Natural killer cell (primary cell): Measurements from ENCODE around the gene ARHGAP20. TPM values are rescaled to one million over a fixed set of nuclear protein-coding genes. Genes with fewer than 3 reads are reported as not detected.

ENCODE experiments used
- ATAC-seq, 3 donors: fragments of 150-1000 bp in 2 of 3; fragments of 200-7000 bp in 1 of 3; cut with Tn5 transposase; 1 replicate in 1 of 3; 2 replicates in 2 of 3; pipeline ENCODE4 v1.10.0; 2021; ENCODE audit warnings: mild to moderate bottlenecking in 2 of 3, moderate library complexity in 2 of 3
- DNase-seq, 2 donors: peaks; one replicate each; pipeline versions ENCODE4 v3.0.0 to v3.0.0-alpha.2; 2013 to 2021; ENCODE audit warnings: mixed read lengths in 1 of 2
- H3K27ac ChIP-seq: one replicate; pipeline ENCODE4 v1.5.1; 2013; ENCODE audit warnings: mild to moderate bottlenecking, low read length
- H3K27me3 ChIP-seq: one replicate; pipeline ENCODE4 v1.6.1; 2013; ENCODE audit warnings: low read length; ENCODE audit not compliant: control insufficient read depth, insufficient read depth
- H3K36me3 ChIP-seq: one replicate; pipeline ENCODE4 v1.6.1; 2013; ENCODE audit warnings: low read length; ENCODE audit not compliant: control insufficient read depth, insufficient read depth
- H3K4me1 ChIP-seq: one replicate; pipeline ENCODE4 v1.6.1; 2013; ENCODE audit warnings: low read length; ENCODE audit not compliant: control insufficient read depth, insufficient read depth
- H3K4me3 ChIP-seq: one replicate; pipeline ENCODE4 v1.5.1; 2013; ENCODE audit warnings: low read length
- H3K9me3 ChIP-seq: one replicate; pipeline ENCODE4 v1.6.1; 2013; ENCODE audit warnings: low read length; ENCODE audit not compliant: control insufficient read depth, insufficient read depth
- H3K27ac Mint-ChIP-seq, 2 donors: one replicate each; pipeline ENCODE4 v1.8.0; 2022; ENCODE audit warnings: mild to moderate bottlenecking in 2 of 2, mixed read lengths in 2 of 2, moderate library complexity in 1 of 2
- H3K27me3 Mint-ChIP-seq, 2 donors: one replicate each; pipeline ENCODE4 v1.8.0; 2022; ENCODE audit warnings: low read depth in 2 of 2, mixed read lengths in 2 of 2
- H3K36me3 Mint-ChIP-seq: one replicate; pipeline ENCODE4 v1.8.0; 2022; ENCODE audit warnings: mixed read lengths
- H3K4me1 Mint-ChIP-seq, 2 donors: one replicate each; pipeline ENCODE4 v1.8.0; 2022; ENCODE audit warnings: mixed read lengths in 2 of 2
- H3K4me3 Mint-ChIP-seq: one replicate; pipeline ENCODE4 v1.8.0; 2022; ENCODE audit warnings: mild to moderate bottlenecking, moderate library complexity, mixed read lengths
- H3K9me3 Mint-ChIP-seq, 2 donors: one replicate each; pipeline ENCODE4 v1.8.0; 2022; ENCODE audit warnings: mixed read lengths in 2 of 2
- CTCF ChIP-seq: fragments of 200-600 bp; IDR thresholded peaks from one replicate; pipeline ENCODE4 v1.8.0; 2022; ENCODE audit warnings: antibody characterized with exemption
- WGBS: methylation state at CpG from one replicate; pipeline ENCODE4 v1.1.7; 2013; ENCODE audit warnings: missing lambda C conversion rate; ENCODE audit not compliant: insufficient coverage; 5-methylcytosine and 5-hydroxymethylcytosine counted together
- intact Hi-C: fragments of 100-400 bp; cut with micrococcal nuclease; formaldehyde crosslinking; loops from one replicate; pipeline ENCODE4 v1.14.2; 2022
- total RNA-seq, 4 donors: library from RNA; stranded (reverse); fragments of 120-200 nt in 1 of 4; gene quantifications; one replicate each; pipeline versions ENCODE4 v1.2.3 to v1.2.4, GENCODE V29; 2013 to 2022

Gene ARHGAP20
- total RNA-seq, 3 donors from 2014 or later (not counting 1 experiment from before 2014, with no cell fraction given), result not detected

- H3K27me3 Mint-ChIP-seq, result no peaks in the 10 kb centered on the region
- H3K4me1 ChIP-seq, result no peaks in the 10 kb centered on the region
- WGBS, result 97% methylated on average over 2 of the region's 4 CpGs
- no peaks in the 10 kb centered on the region for H3K27me3 ChIP-seq
- no peaks in the 10 kb centered on the region for H3K36me3 ChIP-seq
- no peaks in the 10 kb centered on the region for H3K36me3 Mint-ChIP-seq
- no peak overlapping the region for H3K27ac ChIP-seq
- DNase-seq (no peak), ATAC-seq (no peak)
- no peak for TF ChIP-seq CTCF
- intact Hi-C loops, result no loop called here
- H3K4me3 ChIP-seq, result no peak overlapping the region
- no peak overlapping the region for H3K4me3 Mint-ChIP-seq
- H3K9me3 ChIP-seq, result no peaks in the 10 kb centered on the region
- H3K9me3 Mint-ChIP-seq, result no peaks in the 10 kb centered on the region
- no peak overlapping the region for H3K27ac Mint-ChIP-seq
- no peaks in the 10 kb centered on the region for H3K4me1 Mint-ChIP-seq
Measured at GRCh38 chr11:110689306-110689705, 22.9 kb downstream of the ARHGAP20 start.

- intact Hi-C loops, result no loop called here
- no peak overlapping the region for H3K4me3 ChIP-seq
- DNase-seq (no peak), ATAC-seq (no peak)
- H3K27ac ChIP-seq, result no peak overlapping the region
- H3K27me3 ChIP-seq, result no peaks in the 10 kb centered on the region
- Mint-ChIP-seq H3K9me3 (peaks cover 0 to 2% of the 10 kb centered on the region in 2 donors), H3K27me3 (no peaks in the 10 kb centered on the region), H3K4me1 (no peaks in the 10 kb centered on the region), H3K27ac (no peak overlapping the region), H3K4me3 (no peak overlapping the region), H3K36me3 (no peaks in the 10 kb centered on the region)
- no peaks in the 10 kb centered on the region for H3K4me1 ChIP-seq
- H3K36me3 ChIP-seq, result no peaks in the 10 kb centered on the region
- no peak for TF ChIP-seq CTCF
- H3K9me3 ChIP-seq, result no peaks in the 10 kb centered on the region
- 100% methylated on average over 1 of the region's 2 CpGs for WGBS
Measured at GRCh38 chr11:110679323-110679975, 32.8 kb downstream of the ARHGAP20 start.

- ATAC-seq (no peak), DNase-seq (no peak)
- H3K4me3 Mint-ChIP-seq, result no peak overlapping the region
- H3K9me3 Mint-ChIP-seq, result peaks cover 3 to 5% of the 10 kb centered on the region in 2 donors
- WGBS, result 83% methylated on average over 2 of the region's 2 CpGs
- H3K4me1 Mint-ChIP-seq, result no peaks in the 10 kb centered on the region
- Histone ChIP-seq H3K27me3 (no peaks in the 10 kb centered on the region), H3K36me3 (no peaks in the 10 kb centered on the region), H3K4me3 (no peak overlapping the region), H3K27ac (no peak overlapping the region), H3K9me3 (no peaks in the 10 kb centered on the region), H3K4me1 (no peaks in the 10 kb centered on the region)
- intact Hi-C loops, result no loop called here
- H3K27ac Mint-ChIP-seq, result no peak overlapping the region
- peaks cover 0 to 1% of the 10 kb centered on the region in 2 donors for H3K27me3 Mint-ChIP-seq
- no peak for TF ChIP-seq CTCF
- no peaks in the 10 kb centered on the region for H3K36me3 Mint-ChIP-seq
Measured at GRCh38 chr11:110675548-110675947, 36.7 kb downstream of the ARHGAP20 start.
